Epithelial cell of prostate (primary cell): Measurements from ENCODE around the gene TNP2.
"Not testable (repeated sequence)": the region's sequence is repeated elsewhere in the genome, so short reads cannot be mapped to it uniquely, and the experiment has no call there.

Source experiments
- DNase-seq: peaks from one replicate; pipeline ENCODE4 v3.0.0-alpha.2; 2011; ENCODE audit warnings: low read depth, low spot score
- H3K27ac ChIP-seq: fragments of 450-650 bp; 2 replicates; pipeline ENCODE4 v1.5.1; 2017; ENCODE audit warnings: mild to moderate bottlenecking

Gene TNP2

GRCh38 chr16:11225677-11226549, 43.2 kb downstream of the TNP2 start:
- H3K27ac ChIP-seq, result no peak overlapping the region
- DNase-seq, result no peak

GRCh38 chr16:11224894-11225676, 44.0 kb downstream of the TNP2 start:
- no peak overlapping the region for H3K27ac ChIP-seq
- no peak for DNase-seq

GRCh38 chr16:11224096-11224893, 44.8 kb downstream of the TNP2 start:
- DNase-seq, result no peak
- no peak overlapping the region for H3K27ac ChIP-seq

- not testable (repeated sequence) for DNase-seq, H3K27ac ChIP-seq
These were observed 48.6 kb downstream of the TNP2 start for GRCh38 chr16:11220507-11220906.

- no peak for DNase-seq
- H3K27ac ChIP-seq, result no peak overlapping the region
These were observed 49.9 kb downstream of the TNP2 start for GRCh38 chr16:11219178-11219577.

- no peak overlapping the region for H3K27ac ChIP-seq
- DNase-seq, result no peak
These were observed 50.5 kb downstream of the TNP2 start for GRCh38 chr16:11218604-11218962.
